GM19043 (cell line): ENCODE results near the gene SCG2.

ENCODE experiments used
- ATAC-seq: cut with Tn5 transposase; IDR thresholded peaks from one replicate; pipeline ENCODE4 v1.9.1; 2021; ENCODE audit warnings: low read depth; ENCODE audit not compliant: unreplicated experiment

Gene SCG2

DNA sequence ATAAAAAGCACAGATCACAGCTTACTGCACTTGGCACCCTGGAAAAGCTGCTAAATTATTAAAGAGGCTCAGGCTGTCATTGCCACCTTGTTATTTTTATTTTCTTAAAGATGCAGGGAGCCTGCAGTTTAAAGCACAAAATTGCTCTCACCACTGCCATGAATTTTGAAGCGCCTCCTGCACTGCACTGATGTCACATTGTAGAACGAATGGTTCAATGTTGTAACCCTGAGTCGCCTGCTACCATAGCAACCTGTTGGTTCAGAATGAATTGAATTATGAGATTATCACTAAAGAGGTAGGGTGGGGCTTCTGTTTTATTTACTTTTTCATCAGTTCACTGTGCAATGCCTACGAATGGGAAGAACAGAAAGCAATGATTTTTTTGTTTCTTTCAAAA lies 16.5 kb downstream of the SCG2 start:
- ATAC-seq, result no peak

DNA sequence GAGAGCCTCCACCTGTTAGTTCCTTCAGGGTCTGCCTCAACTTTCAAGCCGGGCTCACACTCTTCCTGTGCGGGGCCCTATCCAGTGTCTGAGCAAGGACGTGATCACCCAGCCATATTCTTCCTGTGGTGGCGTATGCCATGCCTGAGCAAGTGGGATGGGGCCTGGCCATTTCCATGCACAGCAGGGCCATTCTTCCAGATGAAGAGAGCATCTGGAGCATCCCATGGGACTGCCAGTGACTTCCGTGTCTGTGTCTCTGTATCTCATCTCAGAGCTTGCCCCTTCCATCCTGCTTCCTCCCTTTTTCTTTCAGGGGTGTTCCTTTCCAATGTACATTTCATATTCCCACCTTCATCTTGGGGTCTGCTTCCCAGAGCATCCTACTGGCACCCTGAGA lies 20.2 kb downstream of the SCG2 start:
- ATAC-seq, result no peak

DNA sequence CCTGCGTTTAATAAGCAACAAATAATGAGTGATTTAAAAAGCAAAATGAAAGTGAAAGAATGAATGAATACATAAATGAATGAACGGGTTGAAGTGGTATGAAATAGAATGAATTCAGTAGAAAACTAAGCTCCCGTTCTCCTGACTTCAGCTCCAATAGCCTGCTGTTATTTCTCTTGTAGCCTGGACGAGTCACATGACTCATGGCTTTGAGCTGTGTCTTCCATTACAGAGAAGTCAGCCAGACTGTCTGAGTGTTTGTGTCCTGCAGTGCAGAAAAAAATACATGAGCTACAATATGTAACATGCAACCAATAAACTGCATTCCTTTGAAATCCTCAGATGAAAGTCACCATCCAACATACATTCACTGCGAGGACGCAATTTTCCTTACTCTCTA lies 21.2 kb downstream of the SCG2 start:
- no peak for ATAC-seq

DNA sequence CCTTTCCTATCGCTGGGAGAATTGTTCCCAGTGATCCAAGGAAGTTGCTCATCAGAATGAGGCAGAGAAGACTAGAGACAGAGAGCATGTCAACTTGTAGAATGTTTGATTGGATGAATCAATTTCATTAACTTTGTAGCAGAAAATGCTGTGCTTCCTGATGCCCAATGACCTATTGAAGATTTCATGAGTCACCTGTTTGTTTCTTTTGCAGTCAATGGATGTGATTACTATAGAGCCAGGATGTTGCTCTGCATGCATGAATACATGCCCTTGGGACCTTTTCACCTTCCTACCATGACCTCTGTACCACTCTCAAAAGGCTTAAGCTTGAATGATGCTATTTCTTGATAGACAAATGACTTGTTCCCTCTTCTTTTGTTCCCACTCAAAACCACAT lies 23.3 kb downstream of the SCG2 start:
- ATAC-seq, result no peak

DNA sequence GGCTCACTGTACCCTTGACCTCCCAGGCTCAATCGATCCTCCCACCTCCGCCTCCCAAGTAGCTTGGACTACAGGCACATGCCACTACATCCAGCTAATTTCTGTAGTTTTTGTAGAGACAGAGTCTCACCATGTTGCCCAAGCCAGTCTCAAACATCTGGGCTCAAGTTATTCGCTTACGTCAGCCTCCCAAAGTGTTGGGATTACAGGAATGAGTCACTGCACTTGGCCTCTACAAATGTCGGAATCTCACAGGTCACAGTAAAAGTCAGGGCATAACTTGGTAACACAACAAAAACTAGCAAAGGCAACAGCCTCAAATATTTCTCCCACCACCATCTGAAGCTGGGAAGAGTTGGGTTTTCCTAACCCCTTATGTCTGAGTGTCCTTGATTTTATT lies 25.3 kb downstream of the SCG2 start:
- no peak for ATAC-seq

DNA sequence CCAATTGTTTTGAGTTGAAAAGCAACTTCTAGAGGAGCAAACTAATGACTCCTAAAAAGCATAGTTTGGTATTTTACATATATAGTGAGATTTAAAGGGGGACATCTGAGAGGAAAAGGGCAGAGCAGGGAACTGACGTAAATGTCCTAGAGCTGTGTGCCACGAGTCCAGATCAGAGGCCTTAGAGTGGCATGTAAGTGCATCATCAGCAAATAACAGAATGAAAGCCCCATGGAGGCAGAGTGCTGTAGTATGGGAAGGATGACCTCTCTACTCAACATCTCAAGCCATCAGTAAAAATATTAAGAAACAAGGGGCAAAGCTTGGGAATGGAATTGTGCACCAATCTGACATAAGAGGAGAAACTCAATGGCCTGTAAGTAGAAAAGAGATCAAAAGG lies 31.4 kb downstream of the SCG2 start:
- ATAC-seq, result no peak

DNA sequence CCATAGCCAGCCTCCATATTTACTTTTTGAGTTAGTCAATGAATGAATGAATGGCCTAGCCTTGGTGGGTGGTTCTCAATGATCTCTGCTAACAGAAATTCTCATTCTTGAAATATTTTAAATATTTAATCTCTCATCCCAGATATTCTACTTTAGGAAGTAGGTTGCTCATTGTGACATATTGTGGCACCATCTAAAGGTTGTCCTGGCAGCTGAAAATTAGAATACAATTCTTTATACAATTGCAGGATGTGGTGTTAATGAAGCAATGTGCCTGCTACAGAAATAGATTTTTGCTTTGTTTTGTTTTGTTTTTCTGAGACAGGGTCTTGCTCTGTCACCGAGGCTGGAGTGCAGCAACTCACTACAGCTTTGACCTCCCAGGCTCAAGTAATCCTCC lies 35.8 kb downstream of the SCG2 start:
- no peak for ATAC-seq

DNA sequence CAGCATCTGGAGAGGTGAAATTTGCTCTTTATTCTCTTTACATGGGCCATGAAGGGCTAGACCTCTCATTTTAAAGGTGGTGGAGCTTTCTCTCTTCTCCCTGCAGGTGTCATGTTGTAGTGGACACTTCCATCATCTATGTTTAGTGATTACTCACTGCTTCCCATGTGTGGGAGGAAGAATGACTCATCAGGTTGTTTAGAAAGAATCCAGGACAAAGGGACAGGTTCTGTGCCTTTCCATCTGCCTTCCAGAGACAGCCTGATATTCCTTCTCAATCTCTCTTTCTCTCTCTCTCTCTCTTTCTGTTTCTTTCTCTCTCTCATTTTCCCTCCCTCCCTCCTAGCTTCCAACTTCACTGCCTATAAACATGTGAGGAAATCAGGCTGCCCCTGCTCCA lies 38.7 kb downstream of the SCG2 start:
- no peak for ATAC-seq

DNA sequence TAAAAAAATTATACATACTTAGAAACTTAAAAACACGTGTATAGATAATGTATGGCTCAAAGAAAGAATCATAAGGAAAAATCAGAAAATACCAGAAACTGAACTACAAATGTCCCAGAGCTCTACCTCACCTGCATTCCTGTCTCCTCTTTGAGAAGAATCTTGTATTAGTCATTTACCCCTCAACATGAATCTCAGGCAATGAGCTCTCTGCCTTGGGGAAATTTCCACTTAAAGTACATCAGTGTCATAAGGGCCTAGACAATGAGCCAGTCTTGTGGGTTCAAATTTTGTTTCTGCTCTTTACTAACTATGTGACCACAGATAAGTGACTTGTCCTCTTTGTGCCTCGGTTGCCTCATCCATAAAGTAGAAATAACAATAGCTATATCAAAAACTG lies 40.1 kb downstream of the SCG2 start:
- ATAC-seq, result no peak

DNA sequence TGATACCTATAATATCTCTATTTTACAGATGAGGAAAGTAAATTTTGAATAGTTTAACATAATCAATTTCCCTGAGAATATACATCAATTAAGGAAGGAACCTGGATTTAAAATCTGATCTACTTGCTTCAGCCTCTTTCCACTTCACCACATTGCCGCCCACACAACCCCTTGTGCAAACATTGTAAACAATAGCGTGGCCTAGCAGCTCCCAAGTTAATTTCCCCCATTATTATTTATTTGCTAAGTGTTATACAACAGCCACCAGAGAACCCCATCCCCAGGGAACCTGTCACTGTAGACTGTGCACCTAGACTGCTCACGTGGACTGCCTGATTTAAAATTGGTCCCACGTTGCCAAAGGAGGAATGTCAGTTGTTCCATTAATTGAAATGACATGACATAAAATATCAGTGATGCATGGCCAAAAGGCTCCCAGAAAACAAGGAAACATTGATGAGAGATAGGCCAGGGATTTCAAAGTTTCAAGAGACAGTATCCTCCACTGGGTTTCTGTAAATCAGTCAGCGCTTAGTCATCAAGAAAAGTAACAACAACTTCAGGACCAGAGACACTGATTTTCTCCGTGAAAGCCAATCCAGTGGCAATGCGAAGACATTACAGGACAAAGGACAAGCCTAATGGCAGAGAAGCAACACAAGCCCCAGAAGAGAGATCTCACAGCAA lies 41.3 kb downstream of the SCG2 start:
- no peak for ATAC-seq

DNA sequence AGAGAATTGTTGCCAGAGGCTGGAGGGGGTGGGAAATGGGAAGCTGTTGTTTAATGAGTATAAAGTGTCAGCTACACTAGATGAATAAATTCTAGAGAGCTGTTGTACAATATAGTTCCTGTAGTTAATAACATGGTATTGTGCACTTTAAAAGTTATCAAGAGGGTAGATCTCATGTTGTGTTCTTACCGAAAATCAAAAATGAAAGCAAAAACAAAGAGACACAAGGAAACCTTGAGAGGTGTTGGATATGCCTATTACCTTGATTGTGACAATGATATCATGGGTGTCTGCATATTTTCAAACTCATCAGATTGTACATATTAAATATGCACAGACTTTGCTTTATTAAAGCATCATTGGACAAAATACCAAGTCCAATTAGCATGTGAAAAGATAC lies 43.2 kb downstream of the SCG2 start:
- no peak for ATAC-seq

DNA sequence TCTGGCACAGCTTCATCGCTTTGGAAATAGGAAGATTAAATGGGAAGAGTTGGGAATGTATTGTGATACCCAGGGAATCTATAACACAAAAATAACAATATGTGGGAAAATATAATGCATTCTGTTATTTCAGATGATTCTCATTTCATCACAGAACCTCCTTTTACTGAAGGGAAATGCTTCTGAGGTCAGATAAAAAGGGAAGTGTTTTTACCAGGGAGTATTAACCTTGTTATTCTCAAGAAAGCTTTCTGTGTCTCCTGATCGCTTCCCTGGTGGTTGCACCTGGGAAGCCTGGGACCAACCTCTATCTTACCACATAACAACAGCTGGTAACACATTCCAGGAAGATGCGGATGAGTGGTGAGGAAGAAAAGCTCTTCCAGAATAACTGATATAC lies 47.2 kb downstream of the SCG2 start:
- no peak for ATAC-seq

DNA sequence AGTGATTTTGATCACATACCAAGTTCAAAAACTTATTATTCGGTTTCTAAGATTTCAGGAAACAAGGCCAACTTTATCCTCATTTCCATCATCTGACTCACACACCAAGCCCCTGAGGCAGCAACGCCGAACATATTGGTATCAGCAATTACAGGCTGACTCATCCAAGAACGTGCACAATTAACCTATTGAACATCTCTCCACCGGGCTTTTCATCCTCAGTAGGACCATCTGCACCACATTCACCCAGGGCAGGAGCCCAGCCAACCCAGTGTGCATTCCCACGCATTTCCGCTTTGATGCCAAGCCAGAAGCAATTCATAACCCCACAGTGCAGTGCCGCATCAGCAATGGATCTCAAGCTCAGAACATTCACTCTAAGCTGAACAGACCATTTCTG lies 52.9 kb downstream of the SCG2 start:
- ATAC-seq, result no peak

DNA sequence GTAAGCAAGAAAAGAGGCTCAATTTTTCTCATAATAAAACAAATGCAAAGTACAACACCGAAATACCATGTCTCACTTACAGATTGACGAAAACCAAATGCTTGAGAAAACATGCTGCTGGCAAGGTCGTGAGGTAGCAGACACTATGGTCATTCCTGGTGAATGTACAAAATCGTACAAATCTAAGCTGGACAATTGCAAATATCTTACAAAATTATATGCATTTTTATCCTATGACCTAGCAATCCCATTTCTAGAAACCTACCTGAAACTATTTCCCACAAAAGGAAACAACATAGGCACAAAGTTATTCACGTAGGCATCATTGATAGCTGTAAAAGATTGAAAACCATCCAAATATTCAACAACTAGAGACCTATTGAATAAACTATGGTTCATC lies 54.0 kb downstream of the SCG2 start:
- no peak for ATAC-seq
